CD4-positive, CD25-positive, alpha-beta regulatory T cell (primary cell): Measurements from ENCODE around the gene AGTR1. TPM values are rescaled to one million over a fixed set of nuclear protein-coding genes. Genes with fewer than 3 reads are reported as not detected.
A peak's percentile ranks its signal among the peaks of the same experiment; 100 is the strongest.

Source experiments
- ATAC-seq, 2 donors: fragments of 150-1000 bp; cut with Tn5 transposase; one replicate each; pipeline ENCODE4 v1.10.0; 2021; ENCODE audit warnings: low read depth in 2 of 2, moderate number of reproducible peaks in 2 of 2, moderate library complexity in 1 of 2
- DNase-seq, 3 donors: peaks; one replicate each; pipeline versions ENCODE4 v3.0.0 to v3.0.0-alpha.2; 2012 to 2022; ENCODE audit warnings: mixed read lengths in 1 of 3
- H3K27ac ChIP-seq: one replicate; pipeline ENCODE4 v1.7.0; 2013; ENCODE audit warnings: mild to moderate bottlenecking, low read length; ENCODE audit not compliant: insufficient read depth, poor library complexity, severe bottlenecking
- H3K27me3 ChIP-seq: one replicate; pipeline ENCODE4 v1.7.0; 2013; ENCODE audit warnings: low read length; ENCODE audit not compliant: control insufficient read depth, insufficient read depth
- H3K36me3 ChIP-seq: one replicate; pipeline ENCODE4 v1.7.0; 2013; ENCODE audit warnings: mild to moderate bottlenecking, low read length, moderate library complexity; ENCODE audit not compliant: control insufficient read depth, insufficient read depth
- H3K4me1 ChIP-seq: 2 replicates; pipeline ENCODE4 v1.7.0; 2013; ENCODE audit warnings: mild to moderate bottlenecking, low read length; ENCODE audit not compliant: insufficient read depth, control insufficient read depth, poor library complexity, severe bottlenecking
- H3K4me3 ChIP-seq: one replicate; pipeline ENCODE4 v1.7.0; 2013; ENCODE audit warnings: low read depth, mild to moderate bottlenecking, low read length, moderate library complexity
- H3K9me3 ChIP-seq, 2 experiments: 1 replicate in 1 of 2; 2 replicates in 1 of 2; pipeline ENCODE4 v1.7.0; 2013; ENCODE audit warnings: low read length in 2 of 2, mild to moderate bottlenecking in 1 of 2, moderate library complexity in 1 of 2; ENCODE audit not compliant: control insufficient read depth in 2 of 2
- H3K27ac Mint-ChIP-seq, 3 donors: one replicate each; pipeline ENCODE4 v1.8.0; 2020 to 2022; ENCODE audit warnings: mild to moderate bottlenecking in 3 of 3, mixed read lengths in 3 of 3, moderate library complexity in 2 of 3
- H3K27me3 Mint-ChIP-seq: one replicate; pipeline ENCODE4 v1.8.0; 2022; ENCODE audit warnings: mild to moderate bottlenecking, mixed read lengths
- H3K36me3 Mint-ChIP-seq: one replicate; pipeline ENCODE4 v1.8.0; 2020; ENCODE audit warnings: mixed read lengths
- H3K4me1 Mint-ChIP-seq, 4 donors: one replicate each; pipeline ENCODE4 v1.8.0; 2020 to 2022; ENCODE audit warnings: mixed read lengths in 4 of 4, mild to moderate bottlenecking in 1 of 4
- H3K4me3 Mint-ChIP-seq, 4 donors: one replicate each; pipeline ENCODE4 v1.8.0; 2020 to 2022; ENCODE audit warnings: mild to moderate bottlenecking in 4 of 4, mixed read lengths in 4 of 4, moderate library complexity in 3 of 4
- H3K9me3 Mint-ChIP-seq, 7 donors: one replicate each; pipeline ENCODE4 v1.8.0; 2020 to 2022; ENCODE audit warnings: mixed read lengths in 7 of 7, mild to moderate bottlenecking in 3 of 7, moderate library complexity in 2 of 7
- polyA plus RNA-seq, 4 donors: library from polyadenylated mRNA; unstranded; fragments of 300-500 nt; fragmentation: Illumina TruSeq; gene quantifications; one replicate each; pipeline ENCODE4 v1.2.3, GENCODE V29; 2021
- total RNA-seq: library from RNA; stranded (reverse); gene quantifications from one replicate; pipeline ENCODE4 v1.2.3, GENCODE V29; 2022

Gene AGTR1
- total and polyA plus RNA-seq, 5 donors from 2014 or later, result not detected

DNA sequence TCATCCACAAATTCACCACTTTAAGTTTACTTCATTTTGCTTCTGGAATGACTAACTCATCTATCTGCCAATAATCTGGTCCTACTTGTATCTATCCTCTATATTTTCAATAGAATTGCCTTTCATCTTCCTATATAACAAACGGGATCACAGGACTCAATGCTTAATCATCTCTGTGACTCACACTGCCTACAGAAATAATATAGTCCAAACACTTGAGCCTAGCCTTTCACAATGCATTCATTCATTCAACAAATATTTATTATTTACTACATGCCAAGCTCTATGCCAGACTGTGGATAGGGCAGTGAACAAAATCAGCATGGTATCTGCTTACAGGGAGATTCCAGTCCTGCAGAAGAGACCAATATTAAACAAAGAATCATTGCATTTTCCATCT is 16.6 kb upstream of the AGTR1 start:
- no peaks in the 10 kb centered on the region for H3K4me1 ChIP-seq
- Mint-ChIP-seq H3K9me3 (peaks cover 0 to 2% (median 0%) of the 10 kb centered on the region in 7 donors), H3K4me1 (no peaks in the 10 kb centered on the region), H3K36me3 (no peaks in the 10 kb centered on the region), H3K4me3 (no peak overlapping the region), H3K27me3 (no peaks in the 10 kb centered on the region), H3K27ac (no peak overlapping the region)
- H3K27me3 ChIP-seq, result no peaks in the 10 kb centered on the region
- no peak overlapping the region for H3K27ac ChIP-seq
- no peaks in the 10 kb centered on the region for H3K36me3 ChIP-seq
- no peak overlapping the region for H3K4me3 ChIP-seq
- no peak for ATAC-seq
- DNase-seq, result no peak
- H3K9me3 ChIP-seq, result no peaks in the 10 kb centered on the region

- no peak overlapping the region for H3K27ac ChIP-seq
Observed at GRCh38 chr3:148682997-148683396, 14.7 kb upstream of the AGTR1 start.

GRCh38 chr3:148694116-148694515 is 3.6 kb upstream of the AGTR1 start:
- H3K36me3 ChIP-seq, result no peaks in the 10 kb centered on the region
- no peak for ATAC-seq
- no peaks in the 10 kb centered on the region for H3K9me3 ChIP-seq
- Mint-ChIP-seq H3K27ac (no peak overlapping the region), H3K4me1 (no peaks in the 10 kb centered on the region), H3K36me3 (no peaks in the 10 kb centered on the region), H3K27me3 (peaks cover 5% of the 10 kb centered on the region), H3K4me3 (no peak overlapping the region), H3K9me3 (peaks cover 0 to 6% (median 3%) of the 10 kb centered on the region in 7 donors)
- no peak overlapping the region for H3K4me3 ChIP-seq
- DNase-seq, result no peak
- H3K27ac ChIP-seq, result no peak overlapping the region
- no peaks in the 10 kb centered on the region for H3K27me3 ChIP-seq
- H3K4me1 ChIP-seq, result no peaks in the 10 kb centered on the region

More at GRCh38 chr3:148682997-148683396, 14.7 kb upstream of the AGTR1 start:
- no peaks in the 10 kb centered on the region for H3K4me1 Mint-ChIP-seq
- H3K4me3 Mint-ChIP-seq, result no peak overlapping the region
- Histone ChIP-seq H3K4me3 (no peak overlapping the region), H3K36me3 (no peaks in the 10 kb centered on the region), H3K4me1 (no peaks in the 10 kb centered on the region), H3K27me3 (no peaks in the 10 kb centered on the region), H3K9me3 (no peaks in the 10 kb centered on the region)
- peaks cover 0 to 2% (median 0%) of the 10 kb centered on the region in 7 donors for H3K9me3 Mint-ChIP-seq
- no peaks in the 10 kb centered on the region for H3K36me3 Mint-ChIP-seq
- ATAC-seq (no peak), DNase-seq (no peak)
- no peaks in the 10 kb centered on the region for H3K27me3 Mint-ChIP-seq
- H3K27ac Mint-ChIP-seq, result no peak overlapping the region

GRCh38 chr3:148698190-148698810 is 597 bp downstream of the AGTR1 start:
- Histone ChIP-seq H3K27me3 (no peaks in the 10 kb centered on the region), H3K9me3 (no peaks in the 10 kb centered on the region), H3K27ac (no peak overlapping the region), H3K4me1 (no peaks in the 10 kb centered on the region), H3K4me3 (no peak overlapping the region), H3K36me3 (no peaks in the 10 kb centered on the region)
- peaks cover 0 to 4% (median 2%) of the 10 kb centered on the region in 7 donors for H3K9me3 Mint-ChIP-seq
- H3K36me3 Mint-ChIP-seq, result no peaks in the 10 kb centered on the region
- H3K27me3 Mint-ChIP-seq, result peaks cover 12% of the 10 kb centered on the region
- H3K4me3 Mint-ChIP-seq, result no peak overlapping the region
- DNase-seq (no peak), ATAC-seq (no peak)
- no peaks in the 10 kb centered on the region for H3K4me1 Mint-ChIP-seq
- no peak overlapping the region for H3K27ac Mint-ChIP-seq

GRCh38 chr3:148705314-148705713 is 7.6 kb downstream of the AGTR1 start:
- no peak for DNase-seq
- no peaks in the 10 kb centered on the region for H3K9me3 ChIP-seq

DNA sequence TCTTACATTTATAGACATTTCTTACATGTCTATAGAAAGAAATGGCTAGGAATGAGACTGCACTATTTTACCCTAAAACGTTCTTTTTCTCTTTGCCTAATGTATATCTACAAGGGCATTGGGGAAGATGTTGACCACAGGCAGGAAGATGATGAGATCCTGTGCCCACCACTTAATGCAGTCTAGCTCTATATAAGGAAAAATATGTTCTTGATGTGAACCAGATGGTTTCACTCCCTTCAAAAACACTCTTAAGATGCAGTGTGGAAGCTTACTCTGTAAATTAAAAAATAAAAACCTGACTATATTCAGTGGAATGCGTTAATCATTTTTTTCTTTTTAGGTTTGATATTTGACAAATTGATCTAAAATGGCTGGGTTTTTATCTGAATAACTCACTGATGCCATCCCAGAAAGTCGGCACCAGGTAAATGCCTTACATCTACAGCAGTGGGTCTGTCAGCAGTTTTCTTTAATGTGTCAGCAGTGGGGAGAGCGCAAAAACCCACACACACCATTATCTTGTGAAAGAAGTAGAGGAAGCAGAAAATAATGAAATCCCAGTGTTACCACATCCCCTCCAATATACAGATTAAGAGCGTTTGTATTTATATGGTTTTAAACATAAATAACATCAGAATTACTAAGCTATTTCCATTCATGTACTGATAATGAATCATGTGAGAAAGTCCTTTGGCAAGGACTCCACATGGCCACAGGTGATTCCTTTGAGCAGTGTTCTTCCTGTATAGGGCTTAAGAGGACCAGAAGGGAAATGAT is 10.1 kb downstream of the AGTR1 start:
- Histone ChIP-seq H3K4me1 (no peaks in the 10 kb centered on the region), H3K27me3 (no peaks in the 10 kb centered on the region), H3K27ac (no peak overlapping the region), H3K9me3 (no peaks in the 10 kb centered on the region), H3K36me3 (no peaks in the 10 kb centered on the region), H3K4me3 (no peak overlapping the region)
- DNase-seq (no peak), ATAC-seq (no peak)
- Mint-ChIP-seq H3K4me3 (no peak overlapping the region), H3K36me3 (no peaks in the 10 kb centered on the region), H3K27ac (no peak overlapping the region), H3K27me3 (no peaks in the 10 kb centered on the region), H3K4me1 (no peaks in the 10 kb centered on the region), H3K9me3 (peaks cover 0 to 2% (median 0%) of the 10 kb centered on the region in 7 donors)

More at GRCh38 chr3:148705314-148705713, 7.6 kb downstream of the AGTR1 start:
- no peaks in the 10 kb centered on the region for H3K27me3 Mint-ChIP-seq
- no peaks in the 10 kb centered on the region for H3K4me1 Mint-ChIP-seq
- H3K36me3 ChIP-seq, result no peaks in the 10 kb centered on the region
- no peaks in the 10 kb centered on the region for H3K27me3 ChIP-seq
- no peak for ATAC-seq
- H3K4me3 Mint-ChIP-seq, result no peak overlapping the region
- H3K36me3 Mint-ChIP-seq, result no peaks in the 10 kb centered on the region
- H3K4me1 ChIP-seq, result no peaks in the 10 kb centered on the region
- H3K4me3 ChIP-seq, result no peak overlapping the region
- H3K27ac ChIP-seq, result no peak overlapping the region
- peak overlapping the region in 1 of 3 donors; percentile 39 for H3K27ac Mint-ChIP-seq
- H3K9me3 Mint-ChIP-seq, result peaks cover 0 to 1% (median 0%) of the 10 kb centered on the region in 7 donors

DNA sequence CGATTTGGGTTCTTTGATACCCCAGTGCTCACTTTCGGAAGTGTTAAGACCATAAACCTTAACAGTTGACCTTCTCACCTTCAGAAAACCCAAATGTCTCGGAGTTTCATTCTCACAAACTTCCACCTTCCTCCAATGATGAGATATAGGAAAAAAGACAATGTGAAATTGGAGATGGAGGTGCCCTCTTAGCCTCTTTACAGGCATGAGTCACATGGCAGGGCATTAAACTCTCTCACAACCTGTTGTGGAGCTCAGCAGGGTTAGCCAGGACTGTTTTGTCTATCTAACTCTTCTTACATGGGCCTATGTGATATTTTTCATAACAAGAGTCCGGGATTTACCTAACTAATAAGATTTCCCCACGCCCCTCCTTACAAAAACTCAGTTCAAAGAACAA is 10.7 kb downstream of the AGTR1 start:
- ATAC-seq (no peak), DNase-seq (no peak)
- Histone ChIP-seq H3K9me3 (no peaks in the 10 kb centered on the region), H3K36me3 (no peaks in the 10 kb centered on the region), H3K27ac (no peak overlapping the region), H3K4me1 (no peaks in the 10 kb centered on the region), H3K4me3 (no peak overlapping the region), H3K27me3 (no peaks in the 10 kb centered on the region)
- no peak overlapping the region for H3K27ac Mint-ChIP-seq
- no peaks in the 10 kb centered on the region for H3K36me3 Mint-ChIP-seq
- H3K27me3 Mint-ChIP-seq, result no peaks in the 10 kb centered on the region
- no peak overlapping the region for H3K4me3 Mint-ChIP-seq
- H3K4me1 Mint-ChIP-seq, result no peaks in the 10 kb centered on the region
- peaks cover 0 to 2% (median 0%) of the 10 kb centered on the region in 7 donors for H3K9me3 Mint-ChIP-seq
